Fibroblast of the conjunctiva (primary cell): ENCODE data around the gene PLXNB2.
"Not testable (repeated sequence)": the region's sequence is repeated elsewhere in the genome, so short reads cannot be mapped to it uniquely, and the experiment has no call there.

Source experiments
- DNase-seq: peaks from one replicate; pipeline ENCODE4 v3.0.0-alpha.2; 2010; ENCODE audit warnings: low read depth

PLXNB2 gene

GRCh38 chr22:50278461-50278860 is 29.0 kb downstream of the PLXNB2 start:
- no peak for DNase-seq

- DNase-seq = no peak
Measured at GRCh38 chr22:50277761-50278160, 29.7 kb downstream of the PLXNB2 start.

GRCh38 chr22:50276143-50276542 is 31.3 kb downstream of the PLXNB2 start:
- DNase-seq = no peak

- no peak for DNase-seq
Measured at GRCh38 chr22:50275181-50276055, 32.0 kb downstream of the PLXNB2 start.

- DNase-seq = no peak
Measured at GRCh38 chr22:50274771-50275170, 32.7 kb downstream of the PLXNB2 start.

- peak; percentile 54 for DNase-seq
Measured at GRCh38 chr22:50274311-50274710, 33.1 kb downstream of the PLXNB2 start.

GRCh38 chr22:50273781-50274180 is 33.7 kb downstream of the PLXNB2 start:
- DNase-seq = not testable (repeated sequence)

- DNase-seq = not testable (repeated sequence)
Measured at GRCh38 chr22:50273352-50273751, 34.1 kb downstream of the PLXNB2 start.

- no peak for DNase-seq
Measured at GRCh38 chr22:50272044-50272802, 35.2 kb downstream of the PLXNB2 start.

- DNase-seq = no peak
Measured at GRCh38 chr22:50271519-50271970, 35.9 kb downstream of the PLXNB2 start.

- no peak for DNase-seq
Measured at GRCh38 chr22:50270666-50271394, 36.6 kb downstream of the PLXNB2 start.

GRCh38 chr22:50269970-50270665 is 37.3 kb downstream of the PLXNB2 start, which contains the start of gene MAPK11:
TSS of gene MAPK11 (minus strand) at chr22:50270380. CDS start at chr22:50270292, 88 bp downstream.
- DNase-seq = no peak

GRCh38 chr22:50269573-50269969 is 37.9 kb downstream of the PLXNB2 start:
- DNase-seq = no peak

- DNase-seq = no peak
Measured at GRCh38 chr22:50268655-50269113, 38.8 kb downstream of the PLXNB2 start.

- DNase-seq = no peak
Measured at GRCh38 chr22:50267591-50268390, 39.7 kb downstream of the PLXNB2 start.

- no peak for DNase-seq
Measured at GRCh38 chr22:50266994-50267393, 40.5 kb downstream of the PLXNB2 start.

GRCh38 chr22:50264946-50265669 is 42.3 kb downstream of the PLXNB2 start:
- no peak for DNase-seq

GRCh38 chr22:50264104-50264745 is 43.2 kb downstream of the PLXNB2 start:
- DNase-seq = no peak

GRCh38 chr22:50262973-50263617 is 44.4 kb downstream of the PLXNB2 start:
- DNase-seq = no peak
